Left lobe of liver (tissue), 1 donor: ENCODE measurements around the gene C14orf93. TPM values are rescaled to one million over a fixed set of nuclear protein-coding genes. Genes with fewer than 3 reads are reported as not detected.

Source experiments
- total RNA-seq: library from RNA; stranded (reverse); gene quantifications from one replicate; pipeline ENCODE4 v1.2.1, GENCODE V29; 2021
- donor health status: DM: no; HTN: yes; CAD: no.

The C14orf93 gene
- total RNA-seq, 1 donor from 2014 or later = 4.3 TPM

Other genes with a start within 250 kb of the C14orf93 start
- 71.3 TPM for gene OXA1L, start 243.5 kb downstream of the C14orf93 start, total RNA-seq
- gene SLC7A7, start 194.7 kb downstream of the C14orf93 start, total RNA-seq = 6.1 TPM
- 48.9 TPM for gene MRPL52, start 180.3 kb downstream of the C14orf93 start, total RNA-seq
- 10.9 TPM for gene MMP14, start 173.6 kb downstream of the C14orf93 start, total RNA-seq
- 34.3 TPM for gene LRP10, start 138.4 kb downstream of the C14orf93 start, total RNA-seq
- 0.13 TPM for gene REM2, start 126.9 kb downstream of the C14orf93 start, total RNA-seq
- gene RBM23, start 91.0 kb downstream of the C14orf93 start, total RNA-seq = 35.3 TPM
- 19.7 TPM for gene PRMT5, start 80.8 kb downstream of the C14orf93 start, total RNA-seq
- 9.7 TPM for gene HAUS4, start 53.1 kb downstream of the C14orf93 start, total RNA-seq
- 8.6 TPM for gene AJUBA, start 27.6 kb downstream of the C14orf93 start, total RNA-seq
- gene PSMB5, start 24.8 kb upstream of the C14orf93 start, total RNA-seq = 59.9 TPM
- not detected for gene PSMB11, start 32.1 kb upstream of the C14orf93 start, total RNA-seq
- 0.43 TPM for gene CDH24, start 47.4 kb upstream of the C14orf93 start, total RNA-seq
- gene ACIN1, start 85.0 kb upstream of the C14orf93 start, total RNA-seq = 48.2 TPM
- gene C14orf119, start 85.4 kb upstream of the C14orf93 start, total RNA-seq = 14.4 TPM
- not detected for gene CIROP, start 94.8 kb upstream of the C14orf93 start, total RNA-seq
- gene CEBPE, start 109.1 kb upstream of the C14orf93 start, total RNA-seq = not detected
- gene SLC7A8, start 173.5 kb upstream of the C14orf93 start, total RNA-seq = 6.7 TPM
- gene RNF212B, start 227.8 kb upstream of the C14orf93 start, total RNA-seq = not detected